Keratinocyte (primary cell): Measurements from ENCODE around the gene MN1. TPM values are rescaled to one million over a fixed set of nuclear protein-coding genes. Genes with fewer than 3 reads are reported as not detected.

Experiments used
- DNase-seq: peaks from one replicate; pipeline ENCODE4 v3.0.0-alpha.2; 2011; ENCODE audit warnings: low read depth, missing footprints, low spot score
- FAIRE-seq: peaks from 2 replicates; lab custom pipeline; 2011; peaks lifted over from hg19 to GRCh38; lab: Jason Lieb, UNC
- H2AFZ ChIP-seq: 2 replicates; pipeline ENCODE4 v1.6.0; 2012; ENCODE audit warnings: low read length, control low read depth, inconsistent platforms; ENCODE audit not compliant: control insufficient read depth
- H3K27ac ChIP-seq: 2 replicates; pipeline ENCODE4 v1.5.1; 2011; ENCODE audit warnings: low read length; ENCODE audit not compliant: control insufficient read depth, insufficient read depth
- H3K27me3 ChIP-seq: 3 replicates; pipeline ENCODE4 v1.6.0; 2011; ENCODE audit warnings: low read length; ENCODE audit not compliant: control insufficient read depth, insufficient read depth; ENCODE audit errors: extremely low read depth
- H3K36me3 ChIP-seq, 2 experiments: 2 replicates in 1 of 2; 3 replicates in 1 of 2; pipeline ENCODE4 v1.5.1; 2011; ENCODE audit warnings: low read length in 2 of 2, mild to moderate bottlenecking in 1 of 2; ENCODE audit not compliant: control insufficient read depth in 2 of 2, insufficient read depth in 2 of 2; ENCODE audit errors: extremely low read depth in 1 of 2
- H3K4me1 ChIP-seq: 3 replicates; pipeline ENCODE4 v1.5.1; 2011; ENCODE audit warnings: low read length; ENCODE audit not compliant: control insufficient read depth, insufficient read depth; ENCODE audit errors: extremely low read depth
- H3K4me2 ChIP-seq: 3 replicates; pipeline ENCODE4 v1.6.0; 2011; ENCODE audit warnings: low read depth, low read length; ENCODE audit not compliant: control insufficient read depth, insufficient read depth; ENCODE audit errors: extremely low read depth
- H3K4me3 ChIP-seq, 3 experiments: fragments of 200-600 bp in 1 of 3; sonication (generic) in 1 of 3; 2 replicates in 2 of 3; 3 replicates in 1 of 3; pipeline ENCODE4 v1.5.1; 2011 to 2016; ENCODE audit warnings: low read length in 3 of 3, mild to moderate bottlenecking in 3 of 3, control low read depth in 2 of 3, inconsistent platforms in 1 of 3, low read depth in 1 of 3, mixed read lengths in 1 of 3, mixed run types in 1 of 3, moderate library complexity in 1 of 3; ENCODE audit not compliant: control insufficient read depth in 2 of 3, insufficient read depth in 2 of 3; ENCODE audit errors: extremely low read depth in 1 of 3
- H3K79me2 ChIP-seq: 2 replicates; pipeline ENCODE4 v1.6.0; 2012; ENCODE audit warnings: low read length; ENCODE audit not compliant: control insufficient read depth, insufficient read depth
- H3K9ac ChIP-seq: 3 replicates; pipeline ENCODE4 v1.6.0; 2011; ENCODE audit warnings: low read length; ENCODE audit not compliant: control insufficient read depth, insufficient read depth; ENCODE audit errors: extremely low read depth
- H3K9me1 ChIP-seq: 3 replicates; pipeline ENCODE4 v1.6.0; 2011; ENCODE audit warnings: low read length; ENCODE audit not compliant: control insufficient read depth, insufficient read depth; ENCODE audit errors: extremely low read depth
- H3K9me3 ChIP-seq: 2 replicates; pipeline ENCODE4 v1.5.1; 2012; ENCODE audit warnings: low read depth, low read length; ENCODE audit not compliant: control insufficient read depth
- H4K20me1 ChIP-seq: 3 replicates; pipeline ENCODE4 v1.6.0; 2011; ENCODE audit warnings: low read length; ENCODE audit not compliant: control insufficient read depth, insufficient read depth; ENCODE audit errors: extremely low read depth
- CTCF ChIP-seq, 3 experiments: IDR thresholded peaks in 1 of 3; conservative IDR thresholded peaks in 1 of 3; optimal IDR thresholded peaks in 1 of 3; 2 replicates in 2 of 3; 3 replicates in 1 of 3; pipeline versions ENCODE3 to v1.5.1; 2011; ENCODE audit warnings: low read length in 3 of 3, mild to moderate bottlenecking in 3 of 3, moderate library complexity in 2 of 3, control low read depth in 1 of 3, inconsistent platforms in 1 of 3; ENCODE audit not compliant: insufficient read depth in 2 of 3; ENCODE audit errors: extremely low read depth in 1 of 3
- EZH2 ChIP-seq: IDR thresholded peaks from one replicate; pipeline ENCODE4 v1.6.1; 2012; ENCODE audit warnings: inconsistent platforms, mild to moderate bottlenecking, low read length, moderate library complexity
- dilution Hi-C: fragments of 300-500 bp; cut with MboI; formaldehyde crosslinking; loops from one replicate; pipeline ENCODE4 v1.7.0; 2020; ENCODE audit warnings: low sequenced_read_pairs; ENCODE audit not compliant: extremely low pct_ligation_motif_present
- polyA plus RNA-seq, 5 experiments: library from polyadenylated mRNA; depleted of rRNA in 3 of 5; stranded (reverse) in 3 of 5; stranded (forward) in 1 of 5; unstranded in 1 of 5; fragments of >200 nt; gene quantifications; 1 replicate in 1 of 5; 2 replicates in 3 of 5; 3 replicates in 1 of 5; pipeline versions ENCODE4 v1.2.1 to v1.2.3, GENCODE V29; 2011 to 2012; ENCODE audit warnings: missing spikeins in 2 of 5, low read depth in 1 of 5, low replicate concordance in 1 of 5

Gene MN1
- polyA plus RNA-seq, 1 donor (not counting 4 experiments of a cell fraction or from before 2014, with no cell fraction given), result 2.2 TPM

DNA sequence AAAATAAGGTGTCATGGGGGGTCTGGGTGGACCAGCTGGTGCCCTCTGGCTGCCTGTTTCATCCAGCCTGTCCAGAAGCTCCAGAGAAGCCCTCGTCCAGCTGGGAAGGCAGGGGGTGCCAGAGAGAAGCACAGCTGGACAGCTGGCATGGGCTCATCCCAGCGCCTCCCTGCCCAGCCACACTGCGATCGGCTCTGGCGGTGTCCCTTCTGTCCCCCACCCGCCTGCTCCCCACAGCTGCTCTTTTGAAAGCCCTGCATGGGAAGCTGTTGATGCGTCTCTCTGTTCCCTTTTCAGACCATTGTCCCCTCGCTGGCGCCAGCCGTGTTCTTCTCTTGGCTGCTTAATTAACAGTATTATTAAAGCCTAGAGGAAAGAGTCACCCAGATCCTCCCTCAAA is 86.5 kb downstream of the MN1 start:
- Histone ChIP-seq H3K36me3 (no peaks in the 10 kb centered on the region), H3K27ac (no peak overlapping the region), H3K4me2 (no peak overlapping the region), H3K9me3 (no peaks in the 10 kb centered on the region), H3K9ac (no peak overlapping the region), H3K27me3 (no peaks in the 10 kb centered on the region), H4K20me1 (no peaks in the 10 kb centered on the region), H3K4me1 (peaks cover 34% of the 10 kb centered on the region), H3K9me1 (no peaks in the 10 kb centered on the region), H3K79me2 (no peaks in the 10 kb centered on the region), H3K4me3 (no peak overlapping the region), H2AFZ (no peak overlapping the region)
- dilution Hi-C loops, result no loop called here
- TF ChIP-seq CTCF (optimal IDR thresholded peaks at IDR 0.05 in 1 of 3, IDR thresholded peaks at IDR 0.05 in 1 of 3, conservative IDR thresholded peaks at IDR 0.05 in 1 of 3; ENCODE audit: extremely low read depth in 1 of 3, insufficient read depth in 2 of 3, low read length in 3 of 3) (peak in 2 of 3 experiments; percentile 34 to 39), EZH2 (no peak)
- FAIRE-seq (no peak), DNase-seq (no peak)

- Histone ChIP-seq H3K79me2 (no peaks in the 10 kb centered on the region), H3K9me1 (no peaks in the 10 kb centered on the region), H3K36me3 (no peaks in the 10 kb centered on the region), H3K27ac (no peak overlapping the region), H3K27me3 (no peaks in the 10 kb centered on the region), H3K9ac (no peak overlapping the region), H3K4me3 (no peak overlapping the region), H2AFZ (peak overlapping the region; percentile 76), H3K4me2 (peak overlapping the region; percentile 66), H3K4me1 (peaks cover 24% of the 10 kb centered on the region), H3K9me3 (no peaks in the 10 kb centered on the region), H4K20me1 (no peaks in the 10 kb centered on the region)
- no peak for TF ChIP-seq EZH2
- TF ChIP-seq CTCF (optimal IDR thresholded peaks at IDR 0.05 in 1 of 3, IDR thresholded peaks at IDR 0.05 in 1 of 3, conservative IDR thresholded peaks at IDR 0.05 in 1 of 3; ENCODE audit: extremely low read depth in 1 of 3, insufficient read depth in 2 of 3, low read length in 3 of 3), result no peak
- dilution Hi-C loops, result no loop called here
- FAIRE-seq (peak; percentile 92), DNase-seq (no peak)
Observed at GRCh38 chr22:27714068-27714467, 87.5 kb downstream of the MN1 start.
